Measurements from ENCODE around the gene MOK.

The MOK gene

GRCh38 chr14:102222751-102223150, 82.2 kb downstream of the MOK start:
- no peak for DNase-seq

GRCh38 chr14:102222009-102222575, 82.9 kb downstream of the MOK start:
- no peak for DNase-seq

GRCh38 chr14:102221026-102221425, 83.9 kb downstream of the MOK start:
- no peak for DNase-seq

- DNase-seq: no peak
Observed at GRCh38 chr14:102220031-102220430, 84.9 kb downstream of the MOK start.

GRCh38 chr14:102219316-102219715, 85.6 kb downstream of the MOK start:
- DNase-seq: no peak

GRCh38 chr14:102218688-102219087, 86.3 kb downstream of the MOK start:
- no peak for DNase-seq

GRCh38 chr14:102217987-102218421, 87.0 kb downstream of the MOK start:
- DNase-seq: no peak

GRCh38 chr14:102217399-102217798, 87.6 kb downstream of the MOK start:
- no peak for DNase-seq

GRCh38 chr14:102215576-102216250, 89.3 kb downstream of the MOK start:
- DNase-seq: no peak

GRCh38 chr14:102215071-102215470, 89.9 kb downstream of the MOK start:
- no peak for DNase-seq

- DNase-seq: no peak
Observed at GRCh38 chr14:102213984-102214658, 90.8 kb downstream of the MOK start.

GRCh38 chr14:102213470-102213869, 91.5 kb downstream of the MOK start:
- DNase-seq: no peak

- no peak for DNase-seq
Observed at GRCh38 chr14:102212845-102213244, 92.1 kb downstream of the MOK start.

- no peak for DNase-seq
Observed at GRCh38 chr14:102212356-102212755, 92.6 kb downstream of the MOK start.

- DNase-seq: no peak
Observed at GRCh38 chr14:102211240-102211639, 93.7 kb downstream of the MOK start.

- no peak for DNase-seq
Observed at GRCh38 chr14:102210421-102211042, 94.4 kb downstream of the MOK start.

- DNase-seq: no peak
Observed at GRCh38 chr14:102209224-102209966, 95.6 kb downstream of the MOK start.

- DNase-seq: no peak
Observed at GRCh38 chr14:102208741-102209140, 96.2 kb downstream of the MOK start.

- DNase-seq: no peak
Observed at GRCh38 chr14:102207831-102208365, 97.1 kb downstream of the MOK start.

- no peak for DNase-seq
Observed at GRCh38 chr14:102206918-102207317, 98.0 kb downstream of the MOK start.

GRCh38 chr14:102205560-102205959, 99.4 kb downstream of the MOK start:
- DNase-seq: no peak

- DNase-seq: no peak
Observed at GRCh38 chr14:102203382-102203781, 101.6 kb downstream of the MOK start.

- DNase-seq: no peak
Observed at GRCh38 chr14:102202944-102203343, 102.0 kb downstream of the MOK start.

All from activated CD4-positive, alpha-beta T cell treated with anti-CD3 and anti-CD28 coated beads for 1 hour (primary cell).